ENCODE data around the gene CFAP97D2.
A peak's percentile ranks its signal among the peaks of the same experiment; 100 is the strongest.

The CFAP97D2 gene

DNA sequence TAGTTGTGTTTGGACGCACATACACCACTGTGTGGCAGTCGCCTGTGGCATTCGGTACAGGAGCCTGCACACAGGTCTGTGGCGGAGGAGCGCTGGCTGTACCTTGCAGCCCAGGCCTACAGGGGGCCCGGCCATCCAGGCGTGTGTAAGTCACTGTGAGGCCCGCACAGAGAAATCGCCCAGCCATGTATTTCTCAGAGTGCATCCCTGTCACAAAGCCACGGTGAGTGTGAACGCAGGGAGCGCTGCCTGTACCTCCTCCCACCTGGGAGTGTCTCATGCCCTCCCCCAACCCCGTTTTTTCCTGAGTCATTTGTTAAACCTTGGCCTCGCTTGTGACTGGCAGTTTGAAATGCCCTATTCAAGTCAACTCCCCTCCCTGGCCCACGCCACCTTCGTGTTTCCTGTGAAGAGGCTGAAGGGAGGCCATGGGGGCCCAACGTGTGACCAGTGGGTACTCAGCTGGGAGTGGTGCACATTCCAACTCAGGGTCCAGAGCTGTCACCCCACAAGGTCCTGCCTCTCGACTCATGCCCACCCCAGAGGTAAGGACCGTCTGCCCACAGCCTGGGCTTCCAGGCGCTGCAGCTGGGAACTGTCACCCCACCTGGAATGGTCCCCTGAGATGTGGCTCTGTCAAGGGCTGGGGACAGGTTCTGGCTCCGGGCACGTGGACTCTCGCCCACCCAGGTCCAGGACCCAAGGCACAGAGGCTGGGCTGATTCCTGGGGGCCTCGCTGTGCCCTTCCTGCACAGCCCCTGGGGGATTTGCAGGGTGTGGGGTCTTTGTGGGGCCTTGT, 35.1 kb upstream of the CFAP97D2 start:
- no peak for DNase-seq (ENCODE audit: low spot score)

DNA sequence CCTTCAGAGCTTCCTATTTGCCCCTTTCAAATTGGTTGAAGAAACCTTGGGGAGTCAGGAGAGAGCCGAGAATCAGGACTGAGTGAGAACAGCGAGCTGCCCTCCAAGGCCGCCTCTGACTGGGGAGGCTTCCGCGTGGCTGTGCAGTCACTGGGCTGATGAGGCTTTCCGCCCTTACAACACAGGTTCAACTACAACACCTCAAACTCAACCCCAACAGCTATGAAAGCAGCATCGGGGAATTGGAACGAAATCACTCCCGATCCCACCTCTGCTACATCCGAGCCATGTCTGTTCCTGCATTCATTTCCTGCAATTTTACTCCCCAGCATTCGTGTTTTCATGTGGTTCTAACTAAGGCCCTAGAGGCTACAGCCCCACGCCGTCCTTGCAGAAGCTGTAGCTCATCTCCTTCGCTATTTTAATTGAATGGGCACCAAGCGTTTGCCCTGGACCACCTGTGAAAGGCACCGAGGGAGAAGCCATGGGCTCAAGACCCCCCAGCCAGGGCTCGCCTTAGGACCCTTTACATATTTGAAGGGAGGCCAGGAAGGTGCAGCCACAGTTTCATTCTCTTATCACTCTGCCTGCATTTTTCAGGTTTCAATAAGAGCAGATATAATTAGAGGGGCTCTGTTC, 34.3 kb upstream of the CFAP97D2 start:
- no peak for DNase-seq (ENCODE audit: low spot score)

DNA sequence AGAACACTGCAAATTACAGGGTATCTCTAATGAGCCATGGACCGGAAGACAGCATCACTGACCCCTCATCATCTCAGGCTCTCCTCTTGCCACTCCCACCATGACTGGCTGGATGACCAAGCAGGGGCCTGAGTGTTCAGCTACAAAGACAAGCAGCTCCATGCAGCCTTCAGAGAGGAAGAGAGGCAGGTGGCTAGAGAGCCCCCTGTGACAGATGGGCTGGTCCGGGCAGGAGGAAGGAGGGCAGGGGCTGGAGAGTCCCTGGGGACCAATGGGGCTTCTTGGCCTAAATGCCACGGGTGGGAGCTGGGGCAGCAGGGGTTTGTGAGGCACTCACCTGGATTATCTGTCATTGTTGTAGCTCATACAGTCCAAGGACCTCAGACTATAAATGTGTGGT, 33.8 kb upstream of the CFAP97D2 start:
- DNase-seq (ENCODE audit: low spot score) = no peak

DNA sequence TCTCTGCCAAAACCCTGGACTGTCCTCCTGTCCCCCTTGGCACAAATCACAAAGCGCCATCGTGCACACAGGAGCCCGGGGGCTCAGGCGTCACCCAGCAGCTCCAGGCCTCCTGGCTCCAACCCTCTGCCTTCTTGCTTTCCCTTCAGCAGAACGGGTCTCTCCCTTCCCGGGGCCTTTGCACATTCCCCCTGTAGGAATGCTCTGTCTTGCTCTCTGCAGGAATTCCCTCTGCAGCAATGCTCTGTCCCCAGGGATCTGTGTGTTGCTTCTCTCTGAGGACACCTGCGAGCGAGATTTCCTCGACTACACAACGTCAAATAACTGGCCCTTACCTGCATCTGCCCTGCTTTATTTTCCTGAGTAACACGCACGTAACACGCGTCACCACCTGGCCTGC, 33.3 kb upstream of the CFAP97D2 start:
- no peak for DNase-seq (ENCODE audit: low spot score)

DNA sequence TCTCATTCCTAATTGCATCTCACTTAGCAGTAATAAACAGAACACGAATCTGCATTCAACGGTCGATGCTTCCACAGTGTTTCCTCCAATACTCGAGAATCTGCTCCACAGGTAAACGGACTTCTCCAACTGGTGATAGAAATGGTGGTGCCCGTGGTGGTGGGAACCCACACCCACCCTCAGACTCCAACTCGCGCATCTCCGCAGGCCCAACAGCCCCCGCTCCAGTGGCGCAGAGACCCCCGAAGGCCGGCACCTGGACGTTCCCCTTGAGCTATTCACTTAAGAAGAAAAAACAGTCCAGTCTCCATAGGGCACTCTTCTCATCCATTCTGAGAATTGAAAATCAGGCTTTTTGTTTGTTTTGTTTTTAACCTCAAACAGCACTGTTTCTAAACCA, 32.9 kb upstream of the CFAP97D2 start:
- DNase-seq (ENCODE audit: low spot score) = no peak

DNA sequence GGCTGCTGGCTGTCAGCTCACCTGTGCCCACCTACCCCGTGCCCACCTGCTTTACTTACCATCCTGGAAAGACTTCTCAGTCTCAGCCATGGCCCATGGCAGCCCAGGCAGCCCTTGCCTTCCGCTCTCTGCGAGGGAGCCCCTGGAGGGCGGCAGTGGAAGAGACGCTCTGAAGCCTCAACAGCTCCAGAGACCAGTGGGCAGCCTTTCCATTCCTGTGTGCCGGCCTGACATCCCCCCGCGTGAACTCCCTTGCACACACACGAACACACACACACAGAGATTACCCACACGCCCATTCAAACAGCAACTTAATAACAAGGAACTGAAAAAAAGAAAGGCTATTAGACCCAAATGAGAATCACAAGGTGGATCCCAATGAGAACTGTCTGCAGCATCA, 32.4 kb upstream of the CFAP97D2 start:
- DNase-seq (ENCODE audit: low spot score) = no peak

DNA sequence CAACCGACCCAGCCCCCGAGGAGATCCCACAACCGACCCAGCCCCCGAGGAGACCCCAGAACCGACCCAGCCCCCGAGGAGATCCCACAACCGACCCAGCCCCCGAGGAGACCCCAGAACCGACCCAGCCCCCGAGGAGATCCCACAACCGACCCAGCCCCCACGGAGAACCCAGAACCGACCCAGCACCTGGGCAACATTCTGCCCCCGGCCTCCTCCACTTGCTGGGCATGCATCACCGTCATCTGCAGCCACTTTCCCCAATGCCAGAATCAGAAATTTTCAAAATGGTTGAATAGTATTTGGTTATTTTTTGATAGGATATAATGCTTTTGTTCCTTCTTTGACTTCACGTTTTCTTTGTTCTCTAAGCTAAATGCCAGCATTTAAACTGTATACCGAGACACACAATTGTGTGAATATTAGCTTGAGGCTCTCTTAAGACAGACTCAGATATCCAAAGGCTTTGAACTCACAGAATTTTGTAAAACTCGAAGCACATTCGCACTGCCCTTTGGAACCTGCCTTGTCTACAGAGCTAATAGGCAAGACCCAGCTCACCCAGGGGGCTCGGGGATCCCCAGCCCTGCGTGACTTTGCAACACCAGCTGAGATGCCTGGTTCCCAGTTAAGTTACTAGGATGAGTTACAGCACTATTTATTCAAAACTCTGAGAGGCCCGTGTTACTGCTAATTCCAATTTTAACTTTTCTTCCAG, 31.1 kb upstream of the CFAP97D2 start:
- no peak for DNase-seq (ENCODE audit: low spot score)

DNA sequence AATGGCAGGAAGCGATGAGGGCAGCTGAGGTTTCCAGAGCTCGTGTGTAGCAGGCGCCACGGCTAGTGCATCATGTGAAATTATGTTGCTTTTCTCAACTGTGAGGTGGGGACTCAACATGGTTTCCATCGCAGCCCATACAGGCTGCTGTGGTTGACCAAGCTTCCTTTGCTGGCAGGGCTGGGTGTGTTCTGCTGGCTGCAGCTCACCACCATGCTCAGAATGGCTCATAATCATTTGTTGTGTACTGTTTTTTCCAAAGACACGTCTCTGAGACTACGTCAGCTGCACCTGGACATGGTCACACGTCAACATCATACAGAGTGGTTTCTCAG, 30.6 kb upstream of the CFAP97D2 start:
- DNase-seq (ENCODE audit: low spot score) = peak; percentile 63

DNA sequence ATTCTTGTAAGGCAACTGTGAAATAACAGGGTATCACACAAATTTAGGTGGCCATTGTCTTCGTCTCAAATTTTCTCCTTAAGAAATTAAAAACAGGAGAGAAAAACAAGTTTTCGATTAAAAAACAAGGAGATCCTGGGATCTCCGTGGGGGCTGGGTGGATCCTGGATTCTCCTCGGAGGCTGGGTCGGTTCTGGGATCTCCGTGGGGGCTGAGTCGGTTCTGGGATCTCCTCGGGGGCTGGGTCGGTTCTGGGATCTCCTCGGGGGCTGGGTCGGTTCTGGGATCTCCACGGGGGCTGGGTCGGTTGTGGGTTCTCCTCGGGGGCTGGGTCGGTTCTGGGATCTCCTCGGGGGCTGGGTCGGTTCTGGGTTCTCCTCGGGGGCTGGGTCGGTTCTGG, 30.2 kb upstream of the CFAP97D2 start:
- DNase-seq (ENCODE audit: low spot score) = peak; percentile 51

DNA sequence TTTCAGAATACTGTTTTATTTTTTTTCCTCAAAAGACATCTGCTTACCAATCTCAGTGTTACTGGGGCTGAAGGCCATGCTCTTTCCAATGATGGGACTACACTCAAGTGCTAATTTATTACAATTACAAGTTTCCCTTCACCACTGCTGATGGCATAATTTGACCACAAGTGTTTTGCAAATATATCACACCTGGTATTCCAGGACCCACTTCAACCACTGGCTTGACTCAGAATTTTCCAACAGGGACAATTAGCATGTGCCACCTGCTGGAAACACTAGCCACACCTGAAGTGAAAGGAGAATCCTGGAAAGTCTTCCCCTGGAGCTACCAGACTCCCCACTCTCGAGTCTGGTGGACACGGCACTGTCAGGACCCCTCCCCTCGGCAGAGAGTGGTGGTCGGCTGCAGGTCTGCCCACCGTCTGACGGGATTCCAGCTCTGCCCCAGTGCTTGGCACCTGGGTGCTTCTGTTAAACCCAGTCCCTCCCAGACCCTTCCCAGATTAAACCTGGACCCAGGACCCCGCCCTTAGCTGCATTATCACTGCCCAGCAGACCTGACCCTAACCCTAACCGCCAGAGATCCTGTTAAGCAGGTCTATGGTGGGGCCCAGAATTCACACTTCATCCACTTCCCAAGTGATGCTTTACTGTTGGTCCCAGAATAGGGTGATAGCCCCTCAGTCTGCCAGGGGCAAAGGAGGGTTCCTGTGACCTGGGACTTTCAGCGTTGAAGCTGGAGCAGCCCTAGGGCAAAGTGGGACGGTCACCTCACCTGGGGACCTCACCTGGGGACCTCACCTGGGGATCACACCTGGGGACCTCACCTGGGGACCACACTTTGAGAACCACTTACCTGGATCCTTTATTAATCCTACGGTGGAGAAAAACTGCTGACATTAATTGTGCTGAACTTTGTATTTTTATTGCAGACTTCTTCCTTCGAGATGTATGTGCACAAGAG, 29.0 kb upstream of the CFAP97D2 start:
- no peak for DNase-seq (ENCODE audit: low spot score)

DNA sequence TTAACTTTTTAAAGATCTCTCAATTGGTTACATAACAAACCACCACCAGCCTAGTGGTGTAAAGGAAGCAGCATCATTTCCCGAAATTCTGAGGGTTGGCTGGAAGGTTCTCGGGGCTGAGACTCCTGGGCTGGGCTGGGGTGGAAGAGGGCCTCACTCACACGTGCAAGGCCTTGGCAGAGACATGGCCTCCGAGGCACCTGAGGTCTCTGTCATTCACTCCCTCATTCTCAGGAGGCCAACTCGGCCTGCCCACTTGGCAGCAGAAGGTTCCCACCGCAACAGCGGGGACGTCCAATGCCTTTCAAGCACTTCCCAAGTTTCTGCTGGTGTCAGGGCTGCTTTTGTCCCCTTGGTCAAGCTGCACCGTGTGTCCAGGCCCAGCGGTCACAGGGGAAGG, 28.0 kb upstream of the CFAP97D2 start:
- DNase-seq (ENCODE audit: low spot score) = peak; percentile 63

DNA sequence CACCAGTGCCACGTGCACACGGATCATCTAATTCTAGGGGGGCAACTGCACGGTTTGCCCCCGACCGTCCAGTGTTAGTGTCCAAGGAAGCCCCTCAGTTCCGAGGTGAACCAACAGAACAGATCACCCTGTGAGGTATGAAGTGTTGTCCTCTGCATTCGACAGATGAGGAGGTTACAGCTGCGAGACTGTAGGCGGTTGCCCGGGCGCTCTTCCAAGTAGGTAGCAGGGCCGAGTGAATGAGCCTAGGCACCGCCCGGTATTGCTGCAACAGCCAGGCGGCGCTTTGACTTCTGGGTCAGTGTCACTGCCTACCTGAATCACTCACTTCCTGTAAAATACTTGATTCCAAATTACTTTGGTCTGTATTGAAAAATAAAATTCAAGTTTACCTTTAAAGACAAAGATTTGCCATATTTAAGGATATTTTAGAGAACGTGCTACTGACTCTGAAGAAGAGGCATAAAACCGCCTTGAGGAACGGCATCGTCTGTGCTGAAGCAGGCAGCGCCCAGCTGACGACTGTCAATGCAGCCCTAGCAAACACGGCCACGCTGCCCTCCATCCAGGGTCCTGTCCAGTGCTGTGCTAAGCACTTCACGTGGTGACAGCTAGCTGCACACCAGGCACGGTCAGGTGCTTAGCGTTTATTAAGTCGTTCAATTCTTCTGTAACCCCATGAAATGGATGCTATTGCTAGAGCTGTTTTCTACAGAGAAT, 27.3 kb upstream of the CFAP97D2 start:
- DNase-seq (ENCODE audit: low spot score) = peak; percentile 48

DNA sequence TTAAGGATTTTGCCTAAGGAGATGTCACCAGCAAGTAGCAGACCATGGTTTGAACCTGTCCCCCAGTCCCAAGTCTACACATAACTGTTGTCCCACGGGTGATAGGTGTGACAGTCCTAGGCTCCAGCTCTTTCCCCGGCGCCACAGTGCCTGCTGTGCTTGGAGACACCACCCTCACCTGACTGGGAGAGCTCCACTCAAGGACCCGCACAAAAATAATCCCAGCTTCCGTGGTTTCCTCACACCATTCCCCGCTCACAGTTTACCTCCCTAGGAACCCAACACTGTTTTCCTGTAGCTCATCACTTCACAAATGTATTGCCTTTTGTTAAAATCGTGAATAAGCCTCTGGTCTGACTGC, 26.8 kb upstream of the CFAP97D2 start:
- peak; percentile 47 for DNase-seq (ENCODE audit: low spot score)

DNA sequence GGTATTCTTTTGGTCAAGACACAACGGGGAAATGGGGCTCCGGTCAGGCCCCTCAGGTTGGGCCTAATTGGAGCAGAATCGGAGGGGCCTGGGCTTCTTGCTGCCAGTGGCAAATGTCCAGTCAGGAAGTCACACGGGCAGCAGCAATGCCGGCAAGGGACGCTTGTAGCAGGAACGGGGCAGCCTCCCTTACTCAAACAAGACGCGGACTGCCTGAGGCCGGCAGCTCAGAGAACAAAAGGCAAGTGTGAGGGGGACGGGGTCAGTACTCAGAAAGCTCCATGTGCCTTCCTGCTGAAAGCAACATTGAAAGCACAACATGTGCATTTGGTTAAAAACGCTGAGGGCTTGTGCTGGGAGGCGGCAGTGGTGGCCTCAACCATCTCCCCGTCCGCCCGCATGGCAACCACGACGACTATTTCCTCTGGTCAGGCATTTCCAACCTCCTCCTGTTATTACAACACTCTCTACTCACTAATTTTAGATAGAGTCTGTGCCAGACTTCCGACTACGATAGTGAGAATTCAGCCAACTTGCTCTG, 26.2 kb upstream of the CFAP97D2 start:
- peak; percentile 68 for DNase-seq (ENCODE audit: low spot score)

DNA sequence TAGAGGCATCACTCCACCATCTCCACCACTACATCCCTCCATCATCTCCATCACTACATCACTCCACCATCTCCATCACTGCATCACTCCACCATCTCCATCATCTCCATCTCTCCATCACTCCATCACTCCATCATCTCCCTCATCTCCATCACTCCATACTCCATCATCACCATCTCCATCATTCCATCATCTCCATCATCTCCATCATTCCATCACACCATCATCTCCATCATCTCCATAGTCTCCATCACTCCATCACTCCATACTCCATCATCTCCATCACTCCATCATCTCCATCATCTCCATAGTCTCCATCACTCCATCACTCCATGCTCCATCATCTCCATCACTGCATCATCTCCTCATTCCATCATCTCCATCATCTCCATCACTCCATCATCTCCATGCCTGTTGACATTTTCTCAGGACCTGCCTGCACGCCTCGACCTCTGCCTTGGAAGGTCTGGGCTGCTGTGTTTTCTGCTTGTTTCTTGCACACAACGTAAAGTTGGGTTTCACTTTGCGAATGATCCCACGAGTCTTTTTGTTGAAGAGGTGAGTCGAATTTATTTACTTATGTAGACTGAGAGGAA, 25.5 kb upstream of the CFAP97D2 start:
- no peak for DNase-seq (ENCODE audit: low spot score)

DNA sequence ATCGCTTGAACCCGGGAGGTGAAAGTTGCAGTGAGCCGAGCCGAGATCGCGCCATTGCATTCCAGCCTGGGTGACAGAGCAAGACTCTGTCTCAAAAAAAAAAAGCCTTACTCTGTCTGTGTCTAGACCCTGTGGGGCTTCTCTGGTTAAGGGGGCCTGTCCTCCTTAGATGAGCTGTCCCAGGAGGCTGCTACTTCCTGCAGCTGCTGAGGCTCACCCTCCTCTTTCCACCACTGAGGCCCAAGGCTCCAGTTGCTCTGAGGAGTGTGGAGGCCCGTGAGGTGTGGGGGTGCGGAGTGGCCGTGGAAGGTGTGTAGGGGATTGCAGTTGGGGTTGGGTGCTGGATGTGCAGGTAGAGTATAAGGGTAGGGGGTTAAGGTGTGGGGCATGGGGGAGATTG, 24.6 kb upstream of the CFAP97D2 start:
- no peak for DNase-seq (ENCODE audit: low spot score)

DNA sequence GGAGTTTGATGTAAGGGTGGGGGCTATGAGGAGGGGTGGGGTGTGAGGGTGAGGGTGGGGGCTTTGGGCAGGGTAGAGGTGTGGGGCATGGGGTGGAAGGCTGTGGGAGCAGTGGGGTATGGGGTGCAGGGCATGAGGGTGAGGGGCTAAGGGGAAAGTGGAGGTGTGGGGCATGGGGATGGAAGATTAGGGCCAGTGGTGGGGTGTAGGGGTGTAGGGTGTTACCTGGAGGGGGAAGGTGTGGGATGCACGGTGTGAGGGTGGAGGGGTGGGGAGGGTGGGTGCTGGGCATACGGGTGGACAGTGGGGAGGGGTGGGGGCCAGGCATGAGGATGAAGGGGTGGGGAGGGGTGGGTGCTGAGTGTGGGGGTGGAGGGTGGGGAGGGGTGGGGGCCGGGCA, 23.7 kb upstream of the CFAP97D2 start:
- no peak for DNase-seq (ENCODE audit: low spot score)

DNA sequence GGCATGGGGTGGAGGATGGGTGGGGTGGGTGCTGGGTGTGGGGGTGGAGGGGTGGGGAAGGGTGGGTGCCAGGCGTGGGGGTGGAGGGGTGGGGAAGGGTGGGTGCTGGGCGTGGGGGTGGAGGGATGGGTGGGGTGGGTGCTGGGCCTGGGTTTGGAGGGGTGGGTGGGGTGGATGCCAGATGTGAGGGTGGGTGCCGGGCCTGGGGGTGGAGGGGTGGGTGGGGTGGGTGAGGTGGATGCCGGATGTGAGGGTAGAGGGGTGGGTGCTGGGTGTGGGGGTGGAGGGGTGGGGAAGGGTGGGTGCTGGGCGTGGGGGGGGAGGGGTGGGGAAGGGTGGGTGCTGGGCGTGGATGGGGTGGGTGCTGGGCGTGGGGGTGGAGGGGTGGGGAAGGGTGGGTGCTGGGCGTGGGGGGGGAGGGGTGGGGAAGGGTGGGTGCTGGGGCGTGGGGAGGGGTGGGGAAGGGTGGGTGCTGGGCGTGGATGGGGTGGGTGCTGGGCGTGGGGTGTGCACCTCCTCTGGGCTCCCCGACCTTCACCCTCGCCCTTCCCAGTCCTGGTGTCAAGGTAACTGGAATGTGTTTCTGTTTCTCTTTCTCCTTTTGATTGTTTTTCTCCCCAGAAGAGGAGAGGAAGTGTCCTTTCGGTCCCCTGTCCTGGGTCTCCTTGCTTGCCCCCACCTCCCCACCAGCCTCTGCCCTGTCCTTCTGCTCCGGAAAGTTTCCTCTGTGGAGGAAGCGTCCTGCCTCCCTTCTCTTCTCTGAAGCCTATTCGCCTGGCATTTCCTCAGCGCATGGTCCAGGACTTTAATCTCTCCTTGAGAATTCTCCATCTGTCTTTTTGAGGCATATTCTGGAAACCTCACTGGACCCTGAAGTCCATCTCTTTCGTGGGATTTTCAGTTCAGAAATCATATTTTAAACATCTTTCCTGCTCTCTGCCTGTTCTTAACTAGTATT, 22.9 kb upstream of the CFAP97D2 start:
- DNase-seq (ENCODE audit: low spot score) = no peak

DNA sequence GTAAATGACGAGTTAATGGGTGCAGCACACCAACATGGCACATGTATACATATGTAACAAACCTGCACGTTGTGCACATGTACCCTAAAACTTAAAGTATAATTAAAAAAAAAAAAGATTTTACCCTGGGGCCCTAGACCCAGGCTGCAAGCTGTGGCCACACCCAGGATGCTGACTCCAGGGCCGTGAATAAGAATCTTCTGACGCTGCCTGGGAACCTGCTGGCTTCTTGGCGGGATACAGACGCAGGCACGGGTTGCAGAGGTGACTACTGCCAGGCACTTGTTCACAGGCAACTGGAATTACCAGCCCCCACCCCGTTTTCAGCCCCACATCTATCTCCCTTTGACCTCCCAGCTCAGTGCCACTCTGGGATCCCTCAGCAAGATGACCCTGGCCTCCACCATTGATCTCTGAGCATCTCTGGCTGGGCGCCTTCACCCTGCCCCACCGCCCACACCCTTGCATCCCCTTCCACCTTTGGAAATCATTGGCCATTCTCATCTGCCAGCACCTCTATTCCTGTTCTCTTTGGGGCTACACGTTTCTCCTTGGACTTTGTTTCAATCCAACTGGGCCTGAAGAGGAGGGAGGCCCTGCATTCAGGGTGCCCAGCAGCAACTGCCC, 21.1 kb upstream of the CFAP97D2 start:
- no peak for DNase-seq (ENCODE audit: low spot score)
